ELF-1 (cell line): ENCODE results near the gene ANXA11.
A peak's percentile ranks its signal among the peaks of the same experiment; 100 is the strongest.

Source experiments
- DNase-seq: peaks from one replicate; pipeline ENCODE4 v3.0.0-alpha.2; 2016; ENCODE audit warnings: low read depth, low spot score

Gene ANXA11

DNA sequence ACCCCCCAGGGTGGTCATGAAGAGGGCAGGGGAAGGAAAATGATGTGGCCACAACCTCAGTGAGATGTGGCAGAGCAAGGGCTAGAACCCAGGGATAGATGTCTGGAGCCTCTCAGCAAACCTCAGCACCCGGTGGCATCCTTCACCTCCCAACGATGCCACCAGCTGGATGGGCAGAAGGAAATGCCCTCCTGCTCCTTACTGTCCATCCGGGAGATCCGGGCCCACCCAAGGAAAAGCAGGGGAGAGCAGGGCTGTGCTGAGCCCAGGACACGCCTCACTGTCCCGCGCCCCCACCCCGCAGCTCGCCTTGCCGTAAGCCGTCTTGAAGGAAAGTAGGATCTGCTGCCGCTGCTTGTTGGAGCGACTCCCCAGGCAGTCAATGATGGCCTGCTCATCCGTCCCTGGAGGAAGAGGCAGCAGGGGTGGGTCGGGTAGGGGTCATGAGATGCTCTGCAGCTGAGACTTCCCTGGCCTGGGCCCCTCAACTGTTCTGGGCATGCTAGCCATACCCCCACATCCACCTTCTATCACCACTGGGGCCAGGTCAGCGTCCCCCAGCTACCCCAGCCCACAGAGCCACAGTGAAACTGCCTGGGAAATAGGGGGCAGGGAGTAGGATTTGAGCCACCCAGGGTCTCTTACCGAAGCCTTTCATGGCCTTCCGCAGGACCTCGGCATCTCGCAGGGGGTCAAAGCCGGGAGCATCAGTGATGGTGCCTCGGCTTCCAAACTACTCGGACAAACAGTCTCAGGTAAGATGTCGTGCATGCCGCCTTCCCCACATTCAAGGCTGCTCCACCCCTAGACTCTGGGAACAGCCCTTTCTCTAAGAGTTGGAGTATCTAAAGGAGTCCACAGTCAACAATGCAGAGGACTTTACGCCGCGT, 38.5 kb downstream of the ANXA11 start:
- no peak for DNase-seq

- peak; percentile 47 for DNase-seq
Measured at GRCh38 chr10:80165173-80165572, 40.2 kb downstream of the ANXA11 start.

- no peak for DNase-seq
Measured at GRCh38 chr10:80164596-80164995, 40.7 kb downstream of the ANXA11 start.

GRCh38 chr10:80163741-80164341, 41.5 kb downstream of the ANXA11 start:
- no peak for DNase-seq

GRCh38 chr10:80161321-80162083, 43.8 kb downstream of the ANXA11 start:
- DNase-seq: peak; percentile 46

DNA sequence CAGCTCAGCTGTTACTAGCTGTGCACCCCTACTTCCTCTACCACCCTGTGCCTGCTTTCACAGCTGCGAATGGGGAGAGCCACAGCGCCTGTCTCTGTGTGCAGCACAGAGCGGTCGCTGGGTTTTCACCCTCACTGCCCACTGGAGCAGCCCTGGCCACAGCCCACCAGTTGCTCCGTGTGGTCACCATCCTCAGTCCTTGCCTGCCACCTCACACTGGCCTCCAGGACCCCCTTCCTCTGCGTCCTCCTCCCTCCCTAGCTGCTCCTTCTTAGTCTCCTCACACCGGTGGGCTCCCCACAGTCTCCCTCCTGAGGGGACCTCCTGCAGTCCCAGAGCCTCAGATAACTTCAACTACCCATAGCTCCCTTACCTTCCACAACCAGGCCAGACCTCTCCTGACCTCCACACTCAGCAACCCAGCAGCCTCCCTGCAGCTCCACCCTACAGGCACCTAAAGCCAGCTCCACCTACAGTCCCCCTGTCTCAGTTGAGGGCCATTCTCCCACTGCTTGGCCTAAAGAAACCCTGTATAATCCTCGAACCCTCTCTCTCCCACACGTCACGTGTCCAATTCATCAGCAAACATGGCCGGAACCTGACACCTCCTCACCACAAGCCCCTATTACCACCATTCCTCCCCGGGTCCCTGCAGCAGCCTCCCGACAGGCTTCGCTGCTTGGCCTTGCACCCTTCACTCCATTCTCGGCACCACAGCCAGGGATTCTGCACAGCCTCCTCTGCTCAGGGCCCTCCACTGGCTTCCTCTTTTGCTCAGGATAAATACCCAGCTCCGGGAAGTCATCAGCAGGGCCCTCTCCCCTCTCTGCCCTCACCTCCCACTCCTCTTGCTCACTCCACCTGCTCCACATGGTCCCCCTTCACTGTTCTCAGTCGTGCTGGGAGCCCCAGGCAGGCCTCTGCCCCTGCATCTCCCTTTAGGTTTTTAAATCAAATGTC, 44.7 kb downstream of the ANXA11 start:
- DNase-seq: no peak

- no peak for DNase-seq
Measured at GRCh38 chr10:80159166-80159873, 46.0 kb downstream of the ANXA11 start.

DNA sequence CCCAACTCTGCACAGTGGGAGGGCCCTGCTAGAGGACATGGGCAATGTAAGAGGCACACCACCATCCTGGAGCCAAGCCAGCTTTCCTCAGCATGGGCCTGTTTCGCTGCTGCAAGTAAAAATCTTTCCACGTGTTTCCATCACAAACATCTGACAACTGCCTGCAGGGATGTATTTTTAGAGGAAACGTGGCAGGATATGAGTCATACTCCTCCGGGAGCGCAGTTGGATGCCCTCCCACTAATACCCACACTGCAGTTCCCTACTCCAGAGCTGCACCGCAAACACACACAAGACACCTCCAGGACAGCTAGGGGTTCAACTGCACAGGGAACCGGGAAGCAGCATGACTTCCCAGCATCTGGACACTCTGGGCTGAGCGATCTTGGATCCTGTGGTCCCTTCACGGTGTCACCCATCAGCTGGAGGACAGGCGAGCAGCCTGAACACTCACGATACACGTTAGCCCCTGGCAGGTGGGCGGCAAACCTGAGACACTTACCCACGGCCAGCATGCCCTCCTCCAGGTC, 46.7 kb downstream of the ANXA11 start:
- peak; percentile 47 for DNase-seq

DNA sequence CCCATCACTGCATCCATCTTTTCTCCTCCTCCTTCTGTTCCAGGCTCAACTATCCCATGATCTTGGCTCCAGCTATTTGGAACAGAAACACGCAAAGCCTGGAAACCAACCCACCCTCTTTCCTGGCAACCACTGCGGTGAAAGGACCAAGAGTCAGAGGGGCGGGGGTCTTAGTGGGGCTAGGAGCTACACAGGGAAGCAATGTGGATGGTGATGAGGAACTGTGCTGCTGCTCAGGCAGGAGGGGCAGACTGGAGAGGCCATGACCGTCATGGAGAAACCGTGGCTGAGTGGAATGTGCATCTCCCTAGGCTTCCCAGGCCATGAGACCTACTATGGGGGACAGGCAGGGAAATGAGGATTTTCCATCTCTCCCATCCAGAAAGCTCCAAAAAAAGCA, 47.2 kb downstream of the ANXA11 start:
- no peak for DNase-seq

GRCh38 chr10:80157561-80157960, 47.8 kb downstream of the ANXA11 start:
- DNase-seq: no peak

- no peak for DNase-seq
Measured at GRCh38 chr10:80156216-80156615, 49.1 kb downstream of the ANXA11 start.

GRCh38 chr10:80155696-80156215, 49.6 kb downstream of the ANXA11 start:
- no peak for DNase-seq

DNA sequence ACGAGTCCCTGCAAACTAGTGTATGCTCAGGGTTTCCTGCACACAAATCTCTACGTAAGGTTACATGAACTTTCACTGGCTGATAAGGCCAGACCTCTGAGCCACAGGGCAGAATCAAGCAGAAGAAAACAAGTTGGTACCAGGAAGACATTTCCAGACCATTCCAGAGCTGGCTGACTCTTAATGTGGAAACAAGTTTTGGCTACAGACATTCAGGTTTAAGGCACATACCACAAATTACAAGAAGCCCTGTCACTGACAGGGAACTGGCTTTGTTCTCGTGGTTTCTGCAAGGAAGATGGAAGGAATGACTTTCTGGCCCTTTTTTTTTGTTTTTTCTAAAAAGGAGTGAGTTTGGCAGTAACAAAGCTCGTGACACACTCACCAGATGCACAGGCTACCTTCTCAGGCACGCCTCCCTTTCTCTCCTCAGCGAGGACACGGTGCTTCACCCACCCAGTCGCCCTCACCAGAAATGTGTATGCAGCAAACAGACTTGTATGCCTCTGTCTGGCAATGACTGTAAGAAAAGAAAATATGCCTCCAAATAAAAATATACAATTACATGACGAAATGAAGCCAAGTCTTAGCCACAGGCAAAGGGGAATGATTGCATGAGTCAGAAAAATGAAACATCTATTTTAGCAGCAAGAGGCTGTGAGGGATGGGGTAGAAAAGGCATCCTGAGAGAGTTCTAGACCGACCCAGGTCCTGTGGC, 50.2 kb downstream of the ANXA11 start:
- DNase-seq: no peak

- no peak for DNase-seq
Measured at GRCh38 chr10:80154626-80154977, 50.7 kb downstream of the ANXA11 start.

DNA sequence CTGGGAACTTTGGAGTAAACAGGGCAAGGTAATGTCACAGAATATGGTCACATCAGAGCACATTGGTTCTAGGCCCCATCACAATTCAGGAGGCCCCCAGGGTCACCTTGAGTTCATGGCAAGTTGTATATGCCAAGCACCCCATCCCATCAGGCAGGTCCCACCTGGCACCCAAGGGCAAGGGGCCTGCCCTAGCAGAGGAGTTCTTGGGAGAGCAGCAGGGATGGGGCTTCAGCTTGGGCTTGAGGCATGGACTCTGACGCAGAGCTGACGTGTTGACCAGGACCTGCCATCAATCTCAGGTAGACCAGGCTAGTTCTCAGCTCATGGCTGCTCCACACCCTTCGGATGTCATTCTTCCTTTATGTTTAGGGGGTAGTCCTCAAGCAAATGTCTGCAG, 51.9 kb downstream of the ANXA11 start:
- no peak for DNase-seq

DNA sequence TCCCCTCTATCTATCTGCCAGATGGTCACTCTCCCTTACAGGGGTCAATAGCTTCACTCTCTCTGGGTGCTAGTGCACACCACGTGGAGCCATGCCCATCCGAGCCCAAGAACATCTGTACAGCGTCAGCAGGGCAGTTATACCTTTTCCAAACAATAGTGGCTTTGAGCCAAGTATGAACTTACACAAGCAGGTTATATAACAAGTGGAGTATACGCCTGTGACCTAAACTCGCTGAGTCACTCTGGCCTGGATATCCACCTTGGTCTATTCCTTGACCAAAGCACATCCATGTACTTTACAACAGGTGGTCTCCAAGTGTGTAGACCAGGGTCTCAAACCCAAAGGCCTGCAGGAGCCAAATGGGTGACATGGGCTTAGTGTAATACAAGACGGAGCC, 52.5 kb downstream of the ANXA11 start:
- DNase-seq: no peak

GRCh38 chr10:80150172-80150571, 55.2 kb downstream of the ANXA11 start:
- no peak for DNase-seq

DNA sequence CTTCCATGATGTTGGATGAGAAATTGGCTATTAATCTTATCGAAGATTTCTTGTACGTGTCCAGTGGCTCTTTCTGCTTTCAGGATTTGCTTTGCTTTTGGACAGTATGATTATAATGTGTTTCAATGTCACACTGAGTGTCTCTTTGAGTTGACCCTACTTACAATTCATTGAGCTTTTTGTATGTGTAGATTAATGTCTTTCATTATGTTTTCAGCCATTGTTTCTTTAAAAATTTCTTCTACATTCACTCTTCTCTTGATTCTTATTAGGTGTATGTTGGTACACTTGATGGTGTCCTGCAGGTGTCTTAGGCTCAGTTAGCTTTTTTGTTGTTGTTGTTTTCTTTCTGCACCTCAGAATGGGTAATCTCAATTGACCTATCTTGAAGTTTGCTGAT, 56.2 kb downstream of the ANXA11 start:
- DNase-seq: no peak

- DNase-seq: no peak
Measured at GRCh38 chr10:80148166-80148805, 57.1 kb downstream of the ANXA11 start.
